DOHH2 (cell line): ENCODE results near the gene KLHL14.

Experiments used
- H3F3A ChIP-seq: fragments of 200-600 bp; sonication (generic), shearing (Covaris generic); 2 replicates; pipeline ENCODE4 v1.6.0; 2016; ENCODE audit warnings: antibody characterized with exemption, mild to moderate bottlenecking; ENCODE audit not compliant: control insufficient read depth, insufficient read depth
- H3K27ac ChIP-seq: fragments of 200-600 bp; sonication (generic); 2 replicates; pipeline ENCODE4 v1.5.1; 2014; ENCODE audit warnings: low read depth, mild to moderate bottlenecking, low read length, moderate library complexity
- H3K27me3 ChIP-seq: fragments of 200-600 bp; sonication (generic); 2 replicates; pipeline ENCODE4 v1.6.1; 2014; ENCODE audit warnings: mild to moderate bottlenecking, low read length, mixed read lengths; ENCODE audit not compliant: control insufficient read depth
- H3K36me3 ChIP-seq: fragments of 200-600 bp; sonication (generic); 2 replicates; pipeline ENCODE4 v1.6.1; 2014; ENCODE audit warnings: mild to moderate bottlenecking, low read length, moderate library complexity, mixed read lengths; ENCODE audit not compliant: control insufficient read depth
- H3K4me1 ChIP-seq: fragments of 200-600 bp; sonication (generic); 2 replicates; pipeline ENCODE4 v1.6.1; 2014; ENCODE audit warnings: mild to moderate bottlenecking, low read length, mixed read lengths; ENCODE audit not compliant: control insufficient read depth
- H3K4me2 ChIP-seq: fragments of 200-600 bp; sonication (generic); 2 replicates; pipeline ENCODE4 v1.6.0; 2014; ENCODE audit warnings: mild to moderate bottlenecking, low read length, moderate library complexity
- H3K4me3 ChIP-seq: fragments of 200-600 bp; sonication (generic); 2 replicates; pipeline ENCODE4 v1.5.1; 2014; ENCODE audit warnings: mild to moderate bottlenecking, low read length, mixed read lengths
- H3K79me2 ChIP-seq: fragments of 200-600 bp; sonication (generic); 2 replicates; pipeline ENCODE4 v1.6.1; 2014; ENCODE audit warnings: mild to moderate bottlenecking, low read length, mixed read lengths; ENCODE audit not compliant: control insufficient read depth
- H3K9me2 ChIP-seq: fragments of 200-600 bp; sonication (generic); replicated peaks from 2 replicates; pipeline ENCODE4 v1.6.1; 2014; ENCODE audit warnings: mild to moderate bottlenecking, low read length, mixed read lengths; ENCODE audit not compliant: control insufficient read depth
- H3K9me3 ChIP-seq: fragments of 200-600 bp; sonication (generic); 2 replicates; pipeline ENCODE4 v1.6.1; 2014; ENCODE audit warnings: antibody characterized with exemption, low read length, mixed read lengths; ENCODE audit not compliant: control insufficient read depth, insufficient read depth
- H4K20me1 ChIP-seq: fragments of 200-600 bp; sonication (generic); 2 replicates; pipeline ENCODE4 v1.6.0; 2014; ENCODE audit warnings: low read depth, mild to moderate bottlenecking, antibody characterized with exemption, low read length, moderate library complexity; ENCODE audit not compliant: control insufficient read depth, insufficient read depth
- EZH2phosphoT487 ChIP-seq: fragments of 200-600 bp; sonication (generic); IDR thresholded peaks from 2 replicates; pipeline ENCODE4 v1.6.1; 2017; ENCODE audit warnings: borderline replicate concordance, mild to moderate bottlenecking, antibody characterized with exemption, low read length, moderate library complexity, mixed read lengths
- TF ChIP-seq, protein P1 (sequence below): fragments of 200-600 bp; sonication (generic); IDR thresholded peaks from one replicate; pipeline ENCODE4 v1.5.1; 2014; ENCODE audit warnings: antibody characterized with exemption, mild to moderate bottlenecking, low read depth, low read length; ENCODE audit not compliant: poor library complexity, severe bottlenecking

Gene KLHL14

DNA sequence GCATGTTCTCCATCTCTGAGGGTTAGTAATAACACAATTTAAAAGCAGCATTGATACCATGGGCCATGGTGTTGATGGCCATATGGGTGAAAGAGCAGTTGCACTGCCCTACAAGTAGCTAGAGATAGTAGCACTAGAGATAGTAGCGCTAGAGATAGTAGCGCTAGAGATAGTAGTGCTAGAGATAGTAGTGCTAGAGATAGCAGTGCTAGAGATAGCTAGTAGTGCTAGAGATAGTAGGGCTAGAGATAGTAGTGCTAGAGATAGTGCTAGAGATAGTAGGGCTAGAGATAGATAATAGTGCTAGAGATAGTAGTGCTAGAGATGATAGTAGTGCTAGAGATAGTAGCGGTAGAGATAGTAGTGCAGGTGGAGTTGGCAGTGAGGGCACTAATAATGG, 39.5 kb upstream of the KLHL14 start:
- no peaks in the 10 kb centered on the region for H3K9me3 ChIP-seq
- H3K4me2 ChIP-seq, result no peak overlapping the region
- no peaks in the 10 kb centered on the region for H3K27me3 ChIP-seq

GRCh38 chr18:32810314-32810713, 37.5 kb upstream of the KLHL14 start:
- no peaks in the 10 kb centered on the region for H3K9me3 ChIP-seq
- TF ChIP-seq, protein P1, sequence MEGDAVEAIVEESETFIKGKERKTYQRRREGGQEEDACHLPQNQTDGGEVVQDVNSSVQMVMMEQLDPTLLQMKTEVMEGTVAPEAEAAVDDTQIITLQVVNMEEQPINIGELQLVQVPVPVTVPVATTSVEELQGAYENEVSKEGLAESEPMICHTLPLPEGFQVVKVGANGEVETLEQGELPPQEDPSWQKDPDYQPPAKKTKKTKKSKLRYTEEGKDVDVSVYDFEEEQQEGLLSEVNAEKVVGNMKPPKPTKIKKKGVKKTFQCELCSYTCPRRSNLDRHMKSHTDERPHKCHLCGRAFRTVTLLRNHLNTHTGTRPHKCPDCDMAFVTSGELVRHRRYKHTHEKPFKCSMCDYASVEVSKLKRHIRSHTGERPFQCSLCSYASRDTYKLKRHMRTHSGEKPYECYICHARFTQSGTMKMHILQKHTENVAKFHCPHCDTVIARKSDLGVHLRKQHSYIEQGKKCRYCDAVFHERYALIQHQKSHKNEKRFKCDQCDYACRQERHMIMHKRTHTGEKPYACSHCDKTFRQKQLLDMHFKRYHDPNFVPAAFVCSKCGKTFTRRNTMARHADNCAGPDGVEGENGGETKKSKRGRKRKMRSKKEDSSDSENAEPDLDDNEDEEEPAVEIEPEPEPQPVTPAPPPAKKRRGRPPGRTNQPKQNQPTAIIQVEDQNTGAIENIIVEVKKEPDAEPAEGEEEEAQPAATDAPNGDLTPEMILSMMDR, result no peak
- no peak for TF ChIP-seq EZH2phosphoT487

More for the DNA sequence above, 39.5 kb upstream of the KLHL14 start:
- TF ChIP-seq, protein P1, result no peak
- TF ChIP-seq EZH2phosphoT487, result no peak
- Histone ChIP-seq H3K27ac (no peak overlapping the region), H3F3A (no peaks in the 10 kb centered on the region), H4K20me1 (no peaks in the 10 kb centered on the region), H3K36me3 (peaks cover 5% of the 10 kb centered on the region; the same call in 1 of the 2 replicates), H3K4me1 (peaks cover 34% of the 10 kb centered on the region), H3K4me3 (no peak overlapping the region), H3K9me2 (no peaks in the 10 kb centered on the region), H3K79me2 (no peaks in the 10 kb centered on the region)

DNA sequence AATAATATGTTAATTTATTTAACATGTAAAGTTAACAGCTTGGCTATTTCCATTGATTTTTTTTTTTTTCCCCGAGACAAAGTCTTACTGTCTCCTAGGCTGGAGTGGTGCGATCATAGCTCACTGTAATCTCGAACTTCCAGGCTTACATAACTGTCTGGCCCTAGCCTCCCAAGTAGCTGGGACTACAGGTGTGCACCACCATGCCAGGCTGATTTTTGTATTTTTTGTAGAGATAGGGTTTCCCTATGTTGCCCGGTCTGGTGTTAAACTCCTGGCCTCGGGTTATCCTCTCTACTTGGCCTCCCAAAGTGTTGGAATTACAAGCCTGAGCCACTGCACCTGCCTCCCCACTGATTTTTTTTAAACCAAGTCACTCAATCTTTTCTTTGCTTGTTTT, 32.5 kb upstream of the KLHL14 start:
- no peak for TF ChIP-seq EZH2phosphoT487
- TF ChIP-seq, protein P1, result no peak

More at GRCh38 chr18:32810314-32810713, 37.5 kb upstream of the KLHL14 start:
- peaks cover 37% of the 10 kb centered on the region for H3K4me1 ChIP-seq
- no peaks in the 10 kb centered on the region for H3K79me2 ChIP-seq
- H3K27me3 ChIP-seq, result no peaks in the 10 kb centered on the region
- no peaks in the 10 kb centered on the region for H3F3A ChIP-seq
- no peak overlapping the region for H3K4me2 ChIP-seq
- H3K4me3 ChIP-seq, result no peak overlapping the region
- no peak overlapping the region for H3K27ac ChIP-seq
- H3K9me2 ChIP-seq, result no peaks in the 10 kb centered on the region
- no peaks in the 10 kb centered on the region for H3K36me3 ChIP-seq
- H4K20me1 ChIP-seq, result no peaks in the 10 kb centered on the region

More for the DNA sequence above, 32.5 kb upstream of the KLHL14 start:
- Histone ChIP-seq H3K9me3 (no peaks in the 10 kb centered on the region), H3F3A (peaks cover 24% of the 10 kb centered on the region), H3K36me3 (no peaks in the 10 kb centered on the region; the same call in 1 of the 2 replicates), H3K4me2 (no peak overlapping the region), H3K9me2 (no peaks in the 10 kb centered on the region), H3K4me3 (no peak overlapping the region), H3K79me2 (no peaks in the 10 kb centered on the region), H3K27me3 (no peaks in the 10 kb centered on the region), H3K4me1 (peaks cover 85% of the 10 kb centered on the region), H3K27ac (no peak overlapping the region), H4K20me1 (no peaks in the 10 kb centered on the region)
